ENCODE measurements around the gene CCNYL1.

Gene CCNYL1

GRCh38 chr2:207802650-207803049 lies 91.2 kb downstream of the CCNYL1 start:
- TF ChIP-seq CTCF (IDR thresholded peaks at IDR 0.05; ENCODE audit: low read depth, low read length) (no peak), EZH2phosphoT487 (IDR thresholded peaks at IDR 0.05; ENCODE audit: low read depth) (no peak)
- Histone ChIP-seq H4K20me1 (ENCODE audit: insufficient read depth, low read length) (no peaks in the 10 kb centered on the region), H2AFZ (ENCODE audit: low read depth, low read length) (no peak overlapping the region), H3K9ac (ENCODE audit: low read length) (no peak overlapping the region), H3K27ac (ENCODE audit: low read length) (no peak overlapping the region), H3K4me1 (ENCODE audit: low read length) (peaks cover 18% of the 10 kb centered on the region), H3K4me2 (ENCODE audit: low read length) (no peak overlapping the region), H3K36me3 (replicated peaks; ENCODE audit: low read depth, low read length) (no peaks in the 10 kb centered on the region), H3K9me3 (ENCODE audit: insufficient read depth, low read length) (no peaks in the 10 kb centered on the region), H3K27me3 (ENCODE audit: low read depth, low read length) (no peaks in the 10 kb centered on the region), H3K79me2 (ENCODE audit: low read length) (no peaks in the 10 kb centered on the region), H3K4me3 (ENCODE audit: low read length) (no peak overlapping the region)

Measured in OCI-LY3 (cell line).